Liver (tissue), 9 donors: ENCODE measurements around the gene DPM3. TPM values are rescaled to one million over a fixed set of nuclear protein-coding genes. Genes with fewer than 3 reads are reported as not detected.
"Not testable (repeated sequence)": the region's sequence is repeated elsewhere in the genome, so short reads cannot be mapped to it uniquely, and the experiment has no call there.

Source experiments
- DNase-seq: peaks from one replicate; pipeline ENCODE4 v3.0.0-alpha.2; 2017; ENCODE audit warnings: low spot score
- H3K27ac ChIP-seq, 2 donors: one replicate each; pipeline ENCODE4 v1.7.0; 2013; ENCODE audit warnings: inconsistent platforms in 2 of 2, low read length in 2 of 2, control low read depth in 1 of 2, low read depth in 1 of 2, mild to moderate bottlenecking in 1 of 2
- H3K27me3 ChIP-seq, 4 donors: one replicate each; pipeline versions ENCODE4 v1.6.1 to v1.7.0; 2013; ENCODE audit warnings: low read length in 3 of 4, inconsistent platforms in 1 of 4, mild to moderate bottlenecking in 1 of 4, moderate library complexity in 1 of 4; ENCODE audit not compliant: control insufficient read depth in 4 of 4, insufficient read depth in 4 of 4
- H3K36me3 ChIP-seq, 4 donors: one replicate each; pipeline versions ENCODE4 v1.6.1 to v1.7.0; 2013; ENCODE audit warnings: low read length in 3 of 4, mild to moderate bottlenecking in 3 of 4, low read depth in 1 of 4, moderate library complexity in 1 of 4; ENCODE audit not compliant: control insufficient read depth in 4 of 4, insufficient read depth in 3 of 4
- H3K4me1 ChIP-seq, 4 donors: one replicate each; pipeline versions ENCODE4 v1.6.1 to v1.7.0; 2013; ENCODE audit warnings: low read length in 3 of 4, mild to moderate bottlenecking in 3 of 4, moderate library complexity in 1 of 4; ENCODE audit not compliant: control insufficient read depth in 4 of 4, insufficient read depth in 4 of 4
- H3K4me3 ChIP-seq, 3 donors: one replicate each; pipeline versions ENCODE4 v1.6.1 to v1.7.0; 2013; ENCODE audit warnings: low read length in 3 of 3, control low read depth in 1 of 3, low read depth in 1 of 3, mild to moderate bottlenecking in 1 of 3
- H3K9ac ChIP-seq, 2 donors: one replicate each; pipeline ENCODE4 v1.7.0; 2013; ENCODE audit warnings: low read length in 2 of 2, mild to moderate bottlenecking in 2 of 2, moderate library complexity in 2 of 2, control low read depth in 1 of 2, low read depth in 1 of 2
- H3K9me3 ChIP-seq, 4 donors: one replicate each; pipeline versions ENCODE4 v1.6.1 to v1.7.0; 2013; ENCODE audit warnings: low read length in 3 of 4; ENCODE audit not compliant: control insufficient read depth in 4 of 4
- CTCF ChIP-seq: fragments of 150-350 bp; IDR thresholded peaks from 2 replicates; pipeline ENCODE4 v1.5.1; 2017; ENCODE audit warnings: improper control_type of control experiment, low read depth, low read length; ENCODE audit not compliant: missing input control
- EGR1 ChIP-seq, 2 donors: IDR thresholded peaks; 2 replicates each; pipeline ENCODE4 v1.6.1; 2016 to 2018; ENCODE audit warnings: antibody characterized with exemption in 2 of 2, low read depth in 2 of 2
- FOXA1 ChIP-seq: IDR thresholded peaks from 2 replicates; pipeline ENCODE4 v1.6.1; 2016; ENCODE audit warnings: antibody characterized with exemption
- GABPA ChIP-seq, 2 donors: IDR thresholded peaks in 1 of 2; conservative IDR thresholded peaks in 1 of 2; 2 replicates each; pipeline ENCODE4 v1.6.1; 2016; ENCODE audit warnings: antibody characterized with exemption in 2 of 2, mild to moderate bottlenecking in 1 of 2, moderate library complexity in 1 of 2
- HNF4A ChIP-seq, 2 donors: conservative IDR thresholded peaks; 2 replicates each; pipeline ENCODE4 v1.6.1; 2016; ENCODE audit warnings: antibody characterized with exemption in 2 of 2, mild to moderate bottlenecking in 2 of 2
- HNF4G ChIP-seq: IDR thresholded peaks from 2 replicates; pipeline ENCODE4 v1.6.1; 2016; ENCODE audit warnings: antibody characterized with exemption
- JUND ChIP-seq, 2 donors: IDR thresholded peaks; 2 replicates each; pipeline ENCODE4 v1.6.1; 2016; ENCODE audit warnings: antibody characterized with exemption in 2 of 2
- NR2F2 ChIP-seq: IDR thresholded peaks from 2 replicates; pipeline ENCODE4 v1.6.1; 2016; ENCODE audit warnings: antibody characterized with exemption
- RXRA ChIP-seq, 2 donors: IDR thresholded peaks; 2 replicates each; pipeline ENCODE4 v1.6.1; 2017 to 2018; ENCODE audit warnings: antibody characterized with exemption in 2 of 2, mild to moderate bottlenecking in 1 of 2
- TAF1 ChIP-seq: conservative IDR thresholded peaks from 2 replicates; pipeline ENCODE4 v1.6.1; 2016; ENCODE audit warnings: antibody characterized with exemption, mild to moderate bottlenecking
- YY1 ChIP-seq: IDR thresholded peaks from 2 replicates; pipeline ENCODE4 v1.6.1; 2016; ENCODE audit warnings: antibody characterized with exemption, mild to moderate bottlenecking
- WGBS: extraction: QIAGEN DNeasy Blood & Tissue Kit; methylation state at CpG from one replicate; pipeline ENCODE4 v1.1.7; 2013; 5-methylcytosine and 5-hydroxymethylcytosine counted together
- polyA plus RNA-seq, 2 donors: library from polyadenylated mRNA; stranded (reverse) in 1 of 2; unstranded in 1 of 2; fragments of 200-250 nt in 1 of 2; fragments of >200 nt in 1 of 2; fragmentation: Nextera tagmentation in 1 of 2; extraction: Ambion mirVana in 1 of 2; gene quantifications; one replicate each; pipeline versions ENCODE4 v1.2.1 to v1.2.3, GENCODE V29; 2013 to 2015
- total RNA-seq, 2 donors: library from RNA; depleted of rRNA; stranded (reverse); fragments of >200 nt; gene quantifications; one replicate each; pipeline ENCODE4 v1.2.3, GENCODE V29; 2014
- TF ChIP-seq, protein P1 (sequence below): IDR thresholded peaks from 2 replicates; pipeline ENCODE4 v1.6.1; 2016; ENCODE audit warnings: antibody characterized with exemption
- TF ChIP-seq, protein P2 (sequence below): IDR thresholded peaks from 2 replicates; pipeline ENCODE4 v1.6.1; 2016; ENCODE audit warnings: antibody characterized with exemption
- TF ChIP-seq, protein P3 (sequence below): IDR thresholded peaks from 2 replicates; pipeline ENCODE4 v1.6.1; 2016; ENCODE audit warnings: antibody characterized with exemption
- donor health status: healthy.
- donor health status: healthy.
- donor health status: healthy.
- donor health status: healthy.
- donor health status: healthy.

Gene DPM3
- total and polyA plus RNA-seq, 4 donors, result 27.3 to 134 (median 69.1) TPM

- TF ChIP-seq GABPA (IDR thresholded peaks at IDR 0.05 in 1 of 2, conservative IDR thresholded peaks at IDR 0.05 in 1 of 2) (no peak), HNF4G (no peak), NR2F2 (no peak), RXRA (IDR thresholded peaks at IDR 0.05) (no peak)
Observed at GRCh38 chr1:155120253-155120652, 20.1 kb downstream of the DPM3 start (continued).

DNA sequence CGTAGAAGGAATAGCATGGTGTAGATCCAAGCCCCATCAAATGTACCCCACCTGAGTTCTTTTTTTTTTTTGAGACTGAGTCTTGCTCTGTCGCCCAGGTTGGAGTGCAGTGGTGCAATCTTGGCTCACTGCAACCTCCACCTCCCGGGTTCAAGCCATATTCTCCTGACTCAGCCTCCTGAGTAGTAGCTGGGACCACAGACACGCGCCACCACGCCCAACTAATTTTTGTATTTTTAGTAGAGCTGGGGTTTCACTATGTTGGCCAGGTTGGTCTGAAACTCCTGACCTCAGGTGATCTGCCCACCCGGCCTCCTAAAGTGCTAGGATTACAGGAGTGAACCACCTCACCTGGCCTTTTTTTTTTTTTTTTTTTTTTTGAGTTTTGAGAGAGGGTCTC is 22.2 kb downstream of the DPM3 start:
- H3K4me3 ChIP-seq, H3K9ac ChIP-seq, H3K27me3 ChIP-seq, DNase-seq, H3K36me3 ChIP-seq, H3K9me3 ChIP-seq, H3K4me1 ChIP-seq, H3K27ac ChIP-seq: not testable (repeated sequence)
- 95% methylated on average over 7 of the region's 7 CpGs for WGBS

- WGBS, result 79% methylated on average over 4 of the region's 4 CpGs
- no peaks in the 10 kb centered on the region for H3K4me1 ChIP-seq
- no peaks in the 10 kb centered on the region for H3K9me3 ChIP-seq
- no peak for DNase-seq
- H3K36me3 ChIP-seq, result no peaks in the 10 kb centered on the region
- TF ChIP-seq, protein P1, sequence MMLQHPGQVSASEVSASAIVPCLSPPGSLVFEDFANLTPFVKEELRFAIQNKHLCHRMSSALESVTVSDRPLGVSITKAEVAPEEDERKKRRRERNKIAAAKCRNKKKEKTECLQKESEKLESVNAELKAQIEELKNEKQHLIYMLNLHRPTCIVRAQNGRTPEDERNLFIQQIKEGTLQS, result no peak
- TF ChIP-seq TAF1 (no peak), HNF4A (conservative IDR thresholded peaks at IDR 0.05) (no peak), CTCF (no peak), GABPA (IDR thresholded peaks at IDR 0.05 in 1 of 2, conservative IDR thresholded peaks at IDR 0.05 in 1 of 2) (no peak), JUND (IDR thresholded peaks at IDR 0.05) (no peak), EGR1 (IDR thresholded peaks at IDR 0.05; ENCODE audit: low read depth in 2 of 2) (no peak), NR2F2 (no peak), FOXA1 (no peak), YY1 (no peak)
- TF ChIP-seq, protein P2, sequence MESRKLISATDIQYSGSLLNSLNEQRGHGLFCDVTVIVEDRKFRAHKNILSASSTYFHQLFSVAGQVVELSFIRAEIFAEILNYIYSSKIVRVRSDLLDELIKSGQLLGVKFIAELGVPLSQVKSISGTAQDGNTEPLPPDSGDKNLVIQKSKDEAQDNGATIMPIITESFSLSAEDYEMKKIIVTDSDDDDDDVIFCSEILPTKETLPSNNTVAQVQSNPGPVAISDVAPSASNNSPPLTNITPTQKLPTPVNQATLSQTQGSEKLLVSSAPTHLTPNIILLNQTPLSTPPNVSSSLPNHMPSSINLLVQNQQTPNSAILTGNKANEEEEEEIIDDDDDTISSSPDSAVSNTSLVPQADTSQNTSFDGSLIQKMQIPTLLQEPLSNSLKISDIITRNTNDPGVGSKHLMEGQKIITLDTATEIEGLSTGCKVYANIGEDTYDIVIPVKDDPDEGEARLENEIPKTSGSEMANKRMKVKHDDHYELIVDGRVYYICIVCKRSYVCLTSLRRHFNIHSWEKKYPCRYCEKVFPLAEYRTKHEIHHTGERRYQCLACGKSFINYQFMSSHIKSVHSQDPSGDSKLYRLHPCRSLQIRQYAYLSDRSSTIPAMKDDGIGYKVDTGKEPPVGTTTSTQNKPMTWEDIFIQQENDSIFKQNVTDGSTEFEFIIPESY, result no peak
- TF ChIP-seq, protein P3, sequence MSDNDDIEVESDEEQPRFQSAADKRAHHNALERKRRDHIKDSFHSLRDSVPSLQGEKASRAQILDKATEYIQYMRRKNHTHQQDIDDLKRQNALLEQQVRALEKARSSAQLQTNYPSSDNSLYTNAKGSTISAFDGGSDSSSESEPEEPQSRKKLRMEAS, result no peak
- no peak overlapping the region for H3K27ac ChIP-seq
- H3K4me3 ChIP-seq, result no peak overlapping the region
- H3K9ac ChIP-seq, result no peak overlapping the region
- H3K27me3 ChIP-seq, result no peaks in the 10 kb centered on the region
Observed at GRCh38 chr1:155117610-155118009, 22.7 kb downstream of the DPM3 start.
